SK-N-SH (cell line): ENCODE results near the gene SULF2.

Experiments
- CTCF ChIP-seq: fragments of 200-600 bp; sonication (generic); IDR thresholded peaks from 2 replicates; pipeline ENCODE4 v1.6.1; 2017; ENCODE audit warnings: antibody characterized with exemption, mild to moderate bottlenecking, moderate library complexity
- EP300 ChIP-seq, 2 experiments: IDR thresholded peaks; 2 replicates each; pipeline versions ENCODE4 v1.4.0 to v1.6.1; 2012; ENCODE audit warnings: borderline replicate concordance in 1 of 2, low read depth in 1 of 2, low read length in 1 of 2
- EZH2phosphoT487 ChIP-seq: fragments of 200-600 bp; sonication (generic); IDR thresholded peaks from 2 replicates; pipeline ENCODE4 v1.6.1; 2017; ENCODE audit warnings: low read depth, mixed run types, mild to moderate bottlenecking, antibody characterized with exemption, moderate library complexity, borderline replicate concordance
- FOSL2 ChIP-seq: IDR thresholded peaks from 2 replicates; pipeline ENCODE4 v1.4.0; 2012; ENCODE audit warnings: low read depth, mild to moderate bottlenecking, moderate library complexity, borderline replicate concordance
- GATA2 ChIP-seq: sonication (generic); formaldehyde crosslinking; IDR thresholded peaks from 2 replicates; pipeline ENCODE4 v1.5.0; 2020; ENCODE audit warnings: mild to moderate bottlenecking, missing genetic modification reagents
- IRF3 ChIP-seq: fragments of 150-350 bp; IDR thresholded peaks from 2 replicates; pipeline ENCODE4 v1.6.1; 2016; ENCODE audit warnings: mild to moderate bottlenecking, low read depth, low read length
- MXI1 ChIP-seq: IDR thresholded peaks from 2 replicates; pipeline ENCODE4 v1.6.1; 2012; ENCODE audit warnings: mild to moderate bottlenecking, low read depth, low read length, improper control_type of control experiment
- POLR2AphosphoS5 ChIP-seq: IDR thresholded peaks from 2 replicates; pipeline ENCODE4 v1.6.1; 2012; ENCODE audit warnings: low read depth, low read length
- RAD21 ChIP-seq: IDR thresholded peaks from 2 replicates; pipeline ENCODE4 v1.6.1; 2012; ENCODE audit warnings: mild to moderate bottlenecking, low read length
- REST ChIP-seq: IDR thresholded peaks from 2 replicates; pipeline ENCODE4 v1.6.1; 2012; ENCODE audit warnings: mild to moderate bottlenecking, low read depth, low read length, moderate library complexity
- USF1 ChIP-seq: IDR thresholded peaks from 2 replicates; pipeline ENCODE4 v1.4.0; 2012; ENCODE audit warnings: low read depth, borderline replicate concordance
- YY1 ChIP-seq: IDR thresholded peaks from 2 replicates; pipeline ENCODE4 v1.4.0; 2012; ENCODE audit warnings: low read depth, mild to moderate bottlenecking

GRCh38 chr20:47801079-47801478, 15.8 kb upstream of the SULF2 start:
- TF ChIP-seq USF1 = no peak
- no peak for TF ChIP-seq CTCF
- TF ChIP-seq EZH2phosphoT487 = no peak
- no peak for TF ChIP-seq RAD21
- no peak for TF ChIP-seq EP300 (IDR thresholded peaks at IDR 0.05; ENCODE audit: borderline replicate concordance in 1 of 2, low read depth in 1 of 2, low read length in 1 of 2)
- TF ChIP-seq POLR2AphosphoS5 = no peak
- no peak for TF ChIP-seq YY1
- TF ChIP-seq GATA2 (CRISPR knock-in tag) = no peak
- TF ChIP-seq IRF3 = no peak
- no peak for TF ChIP-seq REST
- TF ChIP-seq MXI1 = no peak
- TF ChIP-seq FOSL2 = no peak
